HK-2 (cell line): ENCODE results near the gene TFRC.
"Not testable (repeated sequence)": the region's sequence is repeated elsewhere in the genome, so short reads cannot be mapped to it uniquely, and the experiment has no call there.

Experiments used
- DNase-seq: peaks from one replicate; pipeline ENCODE4 v3.0.0-alpha.2; 2018; ENCODE audit not compliant: unreplicated experiment

TFRC gene

GRCh38 chr3:196004359-196005052 is 77.4 kb downstream of the TFRC start:
- DNase-seq: not testable (repeated sequence)

GRCh38 chr3:196003611-196004010 is 78.3 kb downstream of the TFRC start:
- no peak for DNase-seq

GRCh38 chr3:196002721-196003120 is 79.2 kb downstream of the TFRC start:
- DNase-seq: not testable (repeated sequence)

GRCh38 chr3:196001240-196001639 is 80.7 kb downstream of the TFRC start:
- DNase-seq: not testable (repeated sequence)

GRCh38 chr3:196000360-196000950 is 81.4 kb downstream of the TFRC start:
- DNase-seq: not testable (repeated sequence)

GRCh38 chr3:195999896-196000295 is 82.0 kb downstream of the TFRC start:
- DNase-seq: no peak
